HG03060 (cell line): ENCODE results near the gene COX14.
"Not testable (repeated sequence)": the region's sequence is repeated elsewhere in the genome, so short reads cannot be mapped to it uniquely, and the experiment has no call there.

Source experiments
- ATAC-seq: cut with Tn5 transposase; IDR thresholded peaks from one replicate; pipeline ENCODE4 v1.9.1; 2021; ENCODE audit warnings: low read depth, moderate number of reproducible peaks; ENCODE audit not compliant: unreplicated experiment

COX14 gene

DNA sequence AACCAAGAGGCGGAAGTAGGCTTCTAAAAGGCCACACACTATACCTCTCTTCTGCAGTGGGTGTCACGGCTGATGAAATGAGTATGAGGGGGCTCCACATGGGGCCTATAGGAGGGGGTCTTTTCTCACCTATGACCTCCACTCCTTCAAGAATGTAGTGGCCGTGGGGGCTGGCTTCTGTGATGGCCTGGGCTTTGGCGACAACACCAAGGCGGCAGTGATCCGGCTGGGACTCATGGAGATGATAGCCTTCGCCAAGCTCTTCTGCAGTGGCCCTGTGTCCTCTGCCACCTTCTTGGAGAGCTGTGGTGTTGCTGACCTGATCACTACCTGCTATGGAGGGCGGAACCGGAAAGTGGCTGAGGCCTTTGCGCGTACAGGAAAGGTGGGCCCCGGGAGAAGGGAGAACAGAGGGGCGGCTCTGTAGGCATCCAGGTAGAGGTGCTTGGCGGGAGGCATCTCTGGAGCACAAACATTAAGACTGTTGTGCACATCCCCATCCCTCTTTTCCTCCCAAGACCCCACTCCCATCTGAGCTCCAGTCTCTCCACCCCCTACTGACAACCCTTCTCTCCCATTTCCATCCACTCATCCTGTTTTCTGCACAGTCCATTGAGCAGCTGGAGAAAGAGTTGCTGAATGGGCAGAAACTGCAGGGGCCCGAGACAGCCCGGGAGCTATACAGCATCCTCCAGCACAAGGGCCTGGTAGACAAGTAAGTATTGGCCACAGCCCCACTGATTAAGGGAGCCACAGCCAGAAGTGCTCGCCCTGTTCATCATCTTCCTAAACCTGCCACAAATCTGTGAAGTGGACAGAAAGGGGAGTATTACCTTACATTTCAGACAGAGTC lies 4.4 kb upstream of the COX14 start:
- no peak for ATAC-seq

DNA sequence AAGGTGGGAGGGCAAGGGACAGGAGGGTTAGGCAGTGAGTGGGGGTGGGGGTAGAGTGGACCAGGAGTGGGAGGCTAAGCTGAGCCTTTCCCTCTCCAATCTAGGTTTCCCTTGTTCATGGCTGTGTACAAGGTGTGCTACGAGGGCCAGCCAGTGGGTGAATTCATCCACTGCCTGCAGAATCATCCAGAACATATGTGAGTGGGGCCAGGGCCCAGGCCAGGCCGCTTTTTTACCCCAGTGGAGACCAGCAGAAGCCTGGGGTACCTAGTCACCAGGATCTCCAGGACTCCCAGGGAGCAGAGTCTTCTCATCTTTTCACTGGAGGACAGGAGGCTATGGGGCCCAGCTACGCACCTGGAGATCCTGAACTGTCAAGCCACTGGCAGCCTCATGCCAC lies 2.7 kb upstream of the COX14 start:
- ATAC-seq: no peak

DNA sequence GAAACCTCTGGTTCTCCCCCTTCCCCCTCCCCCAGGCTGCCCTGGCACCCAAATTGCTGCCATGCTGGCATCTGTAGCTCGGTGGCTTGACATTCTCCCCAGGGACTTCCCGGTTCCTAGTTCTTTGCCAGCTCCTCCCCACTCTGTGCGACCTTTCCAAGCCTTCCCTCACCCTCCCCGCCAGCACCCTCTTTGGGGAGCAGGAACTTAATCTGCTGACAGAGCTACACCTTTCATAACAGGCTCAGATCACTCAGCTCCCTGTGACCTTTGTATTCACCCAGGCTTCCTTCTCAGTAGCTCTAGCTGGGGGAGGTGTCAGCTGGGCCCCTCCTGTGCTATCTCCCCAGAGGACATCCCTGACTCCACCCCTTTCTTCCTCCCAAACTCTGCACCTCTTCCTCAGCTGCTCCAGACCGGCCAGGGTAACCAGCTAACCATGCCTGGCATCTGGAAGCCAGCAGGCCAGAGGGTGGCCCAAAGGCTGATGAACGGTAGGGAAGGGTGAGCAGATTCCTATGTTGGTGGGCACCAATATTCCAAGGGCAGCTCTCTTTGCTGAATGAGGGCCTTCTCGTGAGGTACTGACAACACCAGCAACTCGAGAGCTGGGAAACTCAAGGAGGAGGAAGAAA lies 1.8 kb upstream of the COX14 start:
- ATAC-seq: no peak

DNA sequence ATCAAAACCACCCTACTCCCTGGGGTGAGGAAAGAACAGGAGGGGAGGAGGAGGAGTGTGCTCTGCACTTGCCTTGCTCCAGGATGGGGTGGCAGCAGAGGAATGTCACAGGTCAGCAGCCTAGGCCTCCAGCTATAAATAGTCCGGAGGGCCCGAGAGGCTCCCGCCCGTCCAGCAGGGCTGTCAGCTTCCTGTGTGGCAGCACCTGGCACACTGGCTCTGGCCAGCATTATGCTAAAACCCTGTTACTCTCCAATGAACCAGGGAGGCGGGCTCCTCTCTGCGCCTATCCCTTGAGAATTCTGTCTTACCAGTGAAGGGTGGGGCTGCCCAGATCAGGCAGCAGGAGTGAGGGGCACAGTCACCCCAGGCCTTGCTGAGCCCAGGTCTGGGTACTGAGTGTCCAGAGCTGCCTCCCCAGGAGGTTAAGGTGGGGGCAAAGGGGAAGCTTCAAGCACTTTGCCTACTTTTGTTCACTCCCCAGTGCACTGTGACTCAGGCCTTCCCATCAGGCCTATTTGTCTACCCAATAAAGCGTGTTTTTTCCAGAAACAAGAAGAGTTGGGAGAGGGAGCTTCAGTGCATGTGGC lies 1.2 kb upstream of the COX14 start:
- no peak for ATAC-seq

DNA sequence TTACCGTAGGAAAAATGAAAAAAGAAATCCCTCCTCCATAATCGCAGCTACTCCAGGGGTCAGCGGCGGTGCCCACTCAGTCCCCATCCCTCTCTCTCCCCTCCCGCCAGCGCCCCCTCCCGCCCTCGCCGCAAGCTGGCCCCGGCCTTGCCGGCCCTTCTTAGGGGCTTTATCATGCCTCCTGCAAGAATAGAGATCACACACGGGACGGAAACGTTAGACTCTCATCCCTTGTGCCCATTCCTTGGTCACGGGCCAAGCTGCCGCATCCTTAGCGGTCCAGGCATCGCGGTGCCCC lies 692 bp upstream of the COX14 start:
- no peak for ATAC-seq

DNA sequence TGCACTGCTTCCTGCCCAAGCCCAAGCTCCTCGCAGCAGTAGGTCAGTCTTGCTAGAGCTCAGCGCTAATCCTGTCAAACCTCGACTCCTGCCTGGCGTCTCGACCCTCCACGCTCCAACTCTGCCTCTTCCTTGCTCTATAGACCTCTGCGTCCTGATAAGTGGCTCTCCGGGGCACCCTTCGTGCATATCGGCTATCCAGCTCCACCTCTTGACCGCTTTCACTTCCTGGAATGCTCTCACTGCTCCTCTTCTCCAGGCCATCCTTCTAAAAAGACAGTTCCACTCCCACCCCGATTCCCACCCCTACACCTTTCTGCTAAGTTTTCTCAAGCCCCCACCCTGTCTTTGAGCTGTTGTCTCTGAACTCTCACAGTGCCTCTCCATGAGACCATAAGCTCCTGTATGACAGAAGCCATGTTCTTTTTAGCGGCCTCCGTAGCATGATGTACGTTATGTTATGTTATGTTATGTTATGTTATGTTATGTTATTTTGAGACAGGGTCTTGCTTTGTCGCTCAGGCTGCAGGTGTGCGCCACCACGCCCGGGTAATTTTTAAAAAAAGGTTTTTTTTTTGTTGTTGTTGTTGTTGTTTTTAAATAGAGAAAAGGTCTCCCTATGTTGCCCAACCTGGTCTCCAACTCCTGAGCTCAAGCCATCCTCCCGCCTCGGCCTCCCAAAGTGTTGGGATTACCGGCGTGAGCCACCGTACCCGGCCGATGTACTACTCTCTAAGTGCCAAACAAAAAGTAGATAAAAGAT lies 601 bp downstream of the COX14 start:
- no peak for ATAC-seq

DNA sequence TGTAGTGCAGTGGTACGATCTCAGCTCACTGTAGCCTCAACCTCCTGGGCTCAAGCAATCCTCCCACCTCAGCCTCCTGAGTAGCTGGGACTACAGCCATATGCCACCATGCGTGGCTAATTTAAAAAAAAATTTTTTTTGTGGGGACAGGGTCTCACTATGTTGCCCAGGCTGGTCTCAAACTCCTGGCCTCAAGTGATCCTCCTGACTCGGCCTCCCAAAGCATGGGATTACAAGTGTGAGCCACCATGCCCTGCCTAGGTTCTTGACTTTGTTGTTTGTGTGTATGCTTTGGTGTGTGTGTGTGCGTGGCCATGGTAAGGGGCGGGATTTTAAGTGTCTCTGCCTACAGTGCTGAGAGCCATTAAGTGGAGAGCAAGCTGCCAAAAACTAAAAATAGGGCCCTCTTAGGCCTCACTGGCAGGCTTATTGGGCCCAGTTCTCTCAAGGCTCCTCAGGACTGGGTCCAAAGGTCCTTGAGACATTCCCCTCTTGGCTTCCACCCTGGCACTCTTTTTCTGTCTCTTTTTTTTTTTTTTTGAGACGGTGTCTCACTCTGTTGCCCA lies 5.1 kb downstream of the COX14 start:
- no peak for ATAC-seq

DNA sequence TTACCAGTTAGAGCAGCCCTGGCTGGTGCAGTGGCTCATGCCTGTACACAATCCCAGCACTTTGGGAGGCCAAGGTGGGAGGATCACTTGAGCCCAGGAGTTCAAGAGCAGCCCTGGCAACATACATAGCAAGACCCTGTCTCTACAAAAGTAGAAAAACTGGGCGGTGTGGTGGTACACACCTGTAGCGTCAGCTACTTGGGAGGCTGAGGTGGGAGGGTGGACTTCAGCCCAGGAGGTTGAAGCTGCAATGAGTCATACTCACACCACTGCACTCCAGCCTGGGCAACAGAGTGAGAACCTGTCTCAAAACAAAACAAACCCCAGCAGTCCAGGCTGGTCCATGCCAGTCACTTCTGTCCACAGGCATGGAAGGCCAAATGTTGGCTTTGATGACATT lies 7.4 kb downstream of the COX14 start:
- ATAC-seq: no peak

DNA sequence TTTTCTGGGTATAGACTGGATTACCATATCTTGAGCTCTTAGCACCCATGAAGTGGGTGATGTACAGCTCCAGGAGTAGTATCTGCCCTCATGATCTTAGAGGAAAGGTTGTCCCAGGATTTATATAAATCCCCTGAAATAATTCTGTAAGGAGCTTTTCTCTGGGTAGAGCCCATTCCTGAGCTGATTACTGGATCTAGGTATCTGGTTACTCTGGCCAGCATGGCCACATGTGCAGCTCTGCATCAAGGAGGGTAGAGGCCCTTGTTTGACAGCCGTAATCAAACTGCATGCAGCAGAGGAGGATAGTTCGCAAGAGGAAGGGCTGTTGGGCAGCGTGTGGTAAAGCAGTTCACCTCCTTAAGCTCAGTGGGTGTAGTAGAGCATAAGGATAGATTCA lies 8.5 kb downstream of the COX14 start:
- no peak for ATAC-seq

DNA sequence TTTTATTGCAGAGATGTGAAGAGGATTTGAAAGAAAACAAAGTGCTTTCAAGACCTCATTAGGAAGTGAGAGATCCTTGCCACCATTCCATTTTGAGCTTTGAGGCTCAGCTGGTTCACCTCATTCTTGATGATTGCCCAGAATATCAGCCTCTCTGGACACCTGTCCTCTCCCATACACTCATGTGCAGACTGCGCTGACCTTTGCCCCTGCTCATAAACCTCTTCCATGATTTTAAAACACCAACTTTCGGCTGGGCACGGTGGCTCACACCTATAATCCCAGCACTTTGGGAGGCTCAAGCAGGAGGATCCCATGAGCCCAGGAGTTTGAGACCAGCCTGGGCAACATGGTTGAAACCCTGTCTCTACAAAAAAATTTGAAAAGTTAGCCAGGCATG lies 8.9 kb downstream of the COX14 start:
- ATAC-seq: no peak

DNA sequence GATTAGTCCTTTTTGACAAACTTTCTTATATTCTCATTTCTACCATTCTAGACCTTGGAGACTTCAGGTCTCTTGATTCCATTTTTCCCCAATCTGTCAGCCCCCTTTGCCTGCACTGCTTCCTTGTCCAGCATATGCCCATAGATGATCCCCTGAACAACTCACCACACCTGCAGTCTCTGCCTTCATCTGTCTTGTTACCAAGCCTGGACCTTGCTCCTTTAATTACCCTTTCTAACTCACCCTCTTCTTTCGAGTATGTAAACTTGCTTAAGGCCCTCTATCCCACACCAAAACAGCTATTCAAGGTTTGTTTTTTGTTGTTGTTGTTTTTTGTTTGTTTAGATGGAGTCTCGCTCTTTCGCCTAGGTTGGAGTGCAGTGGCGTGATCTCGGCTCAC lies 9.6 kb downstream of the COX14 start:
- no peak for ATAC-seq

DNA sequence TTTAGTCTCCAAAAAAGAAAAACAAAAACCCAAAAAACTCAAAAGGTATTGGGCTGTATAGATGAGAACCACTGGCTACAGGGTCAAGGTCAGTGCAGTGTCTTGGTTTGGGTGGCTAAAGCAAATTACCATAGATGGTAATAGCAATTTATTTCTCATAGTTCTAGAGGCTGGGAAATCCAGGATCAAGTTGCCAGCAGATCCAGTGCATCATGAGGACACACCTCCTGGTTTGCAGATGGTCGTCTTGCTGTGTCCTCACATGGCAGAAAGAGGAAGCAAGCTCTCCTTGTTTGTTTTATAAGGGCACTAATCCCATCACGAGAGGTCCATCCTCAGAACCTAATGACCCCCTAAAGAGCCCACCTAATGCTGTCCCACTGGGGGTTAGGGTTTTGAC lies 11.2 kb downstream of the COX14 start:
- no peak for ATAC-seq

DNA sequence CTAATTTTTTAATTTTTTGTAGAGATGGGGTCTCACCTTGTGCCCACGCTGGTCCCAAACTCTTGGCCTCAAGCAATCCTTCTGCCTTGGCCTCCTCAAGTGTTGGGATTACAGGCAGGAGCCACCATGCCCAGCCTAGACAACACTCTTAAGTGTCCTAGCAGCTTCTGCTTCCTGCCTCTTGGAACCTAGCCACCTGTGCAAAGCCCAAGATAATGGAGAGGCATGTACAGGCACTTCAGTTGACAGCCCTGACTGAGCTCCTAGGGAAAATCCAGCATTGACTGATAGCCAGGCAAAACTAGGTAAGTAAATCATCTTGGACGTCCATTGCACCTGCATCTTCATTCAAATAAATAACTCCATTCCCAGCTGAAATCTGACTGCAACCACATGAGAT lies 15.5 kb downstream of the COX14 start:
- ATAC-seq: no peak

DNA sequence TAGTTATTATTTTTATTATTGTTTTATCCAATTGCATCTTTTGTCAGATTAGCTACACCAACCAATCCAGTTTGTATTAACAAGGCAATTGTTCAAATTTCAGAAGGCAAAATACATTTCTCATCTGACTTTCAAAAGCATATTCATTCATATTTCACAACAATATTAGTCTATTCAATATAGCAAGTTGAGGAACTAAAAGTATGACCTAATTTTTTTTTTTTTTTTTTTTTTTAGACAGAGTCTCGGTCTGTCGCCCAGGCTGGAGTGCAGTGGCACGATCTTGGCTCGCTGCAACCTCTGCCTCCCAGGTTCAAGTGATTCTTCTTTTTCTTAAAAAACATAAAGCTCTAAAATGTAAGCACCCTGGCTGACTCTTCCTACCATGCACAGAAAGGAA lies 17.3 kb downstream of the COX14 start:
- ATAC-seq: no peak

DNA sequence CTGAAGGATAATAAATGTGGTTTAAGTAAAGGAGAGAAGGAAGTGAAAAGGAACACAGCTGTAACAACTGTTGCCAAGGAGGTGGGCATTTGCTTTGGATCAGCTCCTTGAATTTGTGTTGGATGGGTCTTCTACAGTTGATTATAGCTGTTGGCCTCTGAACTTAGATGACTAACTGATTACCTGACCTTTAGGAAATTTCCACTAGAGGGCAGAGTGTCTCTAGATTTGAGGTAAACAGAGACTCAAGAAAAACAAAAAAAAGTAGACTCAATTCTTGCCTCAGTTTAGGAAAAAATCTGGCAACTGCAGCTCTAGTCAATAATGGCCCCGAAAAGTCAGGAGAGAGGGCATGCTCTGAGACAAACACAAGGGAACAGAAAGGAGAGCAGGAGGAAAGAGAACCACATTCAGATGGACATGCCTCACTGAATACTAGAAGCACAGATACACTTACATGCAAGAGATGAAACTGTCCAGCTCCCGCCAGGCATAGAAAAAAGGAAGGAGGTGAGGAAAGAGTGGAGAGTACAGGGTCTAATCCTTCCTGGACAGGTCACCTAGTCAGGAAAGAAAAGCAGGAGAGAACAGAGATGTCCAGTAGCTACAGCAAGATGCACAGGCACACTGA lies 20.6 kb downstream of the COX14 start:
- no peak for ATAC-seq

DNA sequence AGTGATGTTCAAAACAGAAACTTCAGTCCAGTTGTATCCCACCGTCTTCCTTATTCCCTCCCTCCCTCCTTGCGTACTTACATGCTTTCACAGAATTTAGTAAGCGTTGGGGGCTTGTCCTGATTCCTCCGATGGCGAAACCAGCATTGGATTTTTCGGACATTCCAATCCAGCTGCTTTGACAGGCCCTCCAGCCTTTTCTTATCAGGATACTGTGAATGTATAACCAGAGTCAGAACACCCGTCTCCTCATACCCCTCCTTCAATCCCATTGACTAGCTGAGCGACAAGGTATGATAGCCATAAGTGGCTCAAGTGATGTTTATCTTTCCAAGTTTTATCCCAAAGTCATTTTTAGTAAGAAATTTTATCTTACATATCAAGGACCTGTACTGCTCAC lies 31.0 kb downstream of the COX14 start:
- no peak for ATAC-seq

DNA sequence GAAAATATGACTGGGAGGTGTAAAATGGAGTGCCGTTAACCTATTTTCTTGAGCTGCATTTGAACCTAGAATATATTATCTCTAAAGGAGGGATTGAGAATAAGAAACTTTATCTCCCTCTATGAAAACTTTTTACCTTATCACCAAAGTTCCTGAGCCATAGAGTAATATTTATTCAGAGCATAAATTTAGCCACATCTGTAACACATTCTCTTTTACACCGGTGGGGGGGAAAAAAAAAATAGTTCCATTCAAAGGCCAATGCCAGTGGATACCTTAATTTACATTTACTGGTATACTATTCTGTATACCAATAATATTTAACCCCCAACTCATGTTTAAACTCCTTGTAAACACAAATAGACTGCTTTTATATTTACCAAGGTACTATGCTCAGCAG lies 33.4 kb downstream of the COX14 start:
- no peak for ATAC-seq

DNA sequence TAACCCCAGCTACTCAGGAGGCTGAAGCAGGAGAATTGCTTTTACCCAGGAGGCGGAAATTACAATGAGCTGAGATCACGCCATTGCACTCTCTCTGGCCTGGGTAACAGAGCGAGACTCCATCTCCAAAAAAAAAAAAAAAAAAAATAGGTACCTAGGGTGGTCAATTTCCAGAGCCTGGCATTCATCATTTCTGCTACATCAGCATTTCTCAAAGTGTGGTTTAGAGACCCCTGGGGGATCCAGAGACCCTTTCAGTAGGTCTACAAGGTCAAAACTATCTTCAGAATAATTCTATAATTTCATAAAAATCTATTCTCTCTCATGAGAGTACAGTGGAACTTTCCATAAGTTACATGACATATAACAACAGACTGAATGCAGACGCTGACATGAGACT lies 35.2 kb downstream of the COX14 start:
- no peak for ATAC-seq

DNA sequence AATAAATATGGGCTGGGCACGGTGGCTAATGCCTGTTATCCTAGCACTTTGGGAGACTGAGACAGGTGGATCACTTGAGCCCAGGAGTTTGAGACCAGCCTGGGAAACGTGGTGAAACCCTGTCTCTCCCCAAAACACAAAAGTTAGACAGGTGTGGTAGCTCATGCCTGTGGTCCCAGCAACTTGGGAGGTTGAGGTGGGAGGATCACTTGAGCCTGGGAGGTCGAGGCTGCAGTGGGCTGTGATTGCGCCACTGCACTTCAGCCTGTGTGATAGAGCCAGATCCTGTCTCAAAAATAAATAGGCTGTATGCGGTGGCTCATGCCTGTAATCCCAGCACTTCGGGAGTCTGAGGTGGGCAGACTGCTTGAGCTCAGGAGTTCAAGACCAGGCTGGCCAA lies 36.0 kb downstream of the COX14 start:
- not testable (repeated sequence) for ATAC-seq

DNA sequence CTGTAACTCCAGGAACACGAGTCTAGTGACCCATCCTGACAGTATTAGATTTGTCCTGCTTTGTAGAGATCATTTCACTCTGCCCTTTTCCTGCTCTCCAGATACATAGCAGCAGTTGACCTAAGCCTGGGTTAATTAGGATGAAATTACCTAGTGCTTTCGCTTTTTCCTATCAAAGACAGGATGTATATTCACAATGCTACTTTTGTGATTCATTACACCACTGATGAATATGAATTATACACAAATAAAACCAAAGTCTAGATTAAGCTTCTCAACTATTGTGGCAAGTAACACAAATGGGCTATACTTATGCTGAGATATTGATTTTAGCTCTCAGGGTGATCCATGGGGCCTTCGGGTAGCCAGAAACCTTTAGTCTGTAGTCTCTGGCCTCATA lies 37.3 kb downstream of the COX14 start:
- ATAC-seq: no peak
